NCI-H524 treated with DMSO at 0.1 percent for 48 hours (cell line): ENCODE measurements around the gene TAF1C.

Experiments used
- DNase-seq: peaks from one replicate; lab custom pipeline; 2025; lab: John Stamatoyannopoulos, UW

The TAF1C gene

GRCh38 chr16:84159800-84160199, 27.1 kb downstream of the TAF1C start:
- DNase-seq: no peak

GRCh38 chr16:84159007-84159406, 27.9 kb downstream of the TAF1C start:
- no peak for DNase-seq

DNA sequence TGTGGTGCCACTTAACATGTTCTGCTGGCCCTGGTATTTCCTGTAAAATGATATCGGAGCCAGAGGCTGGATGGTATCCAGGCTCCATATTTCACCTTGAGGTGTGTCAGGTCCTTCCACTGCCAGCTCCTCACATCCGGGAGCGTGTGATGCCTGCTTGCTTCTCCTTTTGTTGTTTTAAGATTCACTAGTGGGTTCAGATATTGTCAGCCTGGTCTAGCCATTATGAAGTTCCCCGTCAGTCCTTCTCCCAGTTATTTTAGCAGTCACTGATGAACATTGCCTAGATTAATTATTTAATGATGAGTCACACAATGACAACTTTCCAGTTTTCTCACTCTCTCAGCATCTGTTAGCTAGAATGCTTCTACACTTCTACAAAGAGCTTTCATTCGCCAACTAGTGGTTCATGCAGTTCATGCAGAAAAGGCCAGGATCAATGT, 30.5 kb downstream of the TAF1C start:
- no peak for DNase-seq

GRCh38 chr16:84155771-84156170, 31.1 kb downstream of the TAF1C start:
- DNase-seq: no peak

DNA sequence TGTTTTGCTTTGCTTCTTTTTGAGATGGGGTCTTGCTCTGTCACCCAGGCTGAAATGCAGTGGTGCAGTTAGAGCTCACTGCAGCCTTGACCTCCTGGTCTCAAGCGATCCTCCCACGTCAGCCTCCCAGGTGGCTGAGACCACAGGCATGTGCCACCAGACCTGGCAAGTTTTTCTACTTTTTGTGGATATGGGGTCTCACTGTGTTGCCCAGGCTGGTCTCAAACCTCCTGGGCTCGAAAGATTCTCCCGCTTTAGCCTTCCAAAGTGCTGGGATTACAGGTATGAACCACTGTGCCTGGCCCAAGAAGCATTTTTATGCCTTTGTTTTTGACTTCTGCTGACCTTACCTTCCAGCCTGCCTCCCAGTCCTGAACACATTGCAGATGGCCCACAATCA, 31.6 kb downstream of the TAF1C start:
- no peak for DNase-seq

DNA sequence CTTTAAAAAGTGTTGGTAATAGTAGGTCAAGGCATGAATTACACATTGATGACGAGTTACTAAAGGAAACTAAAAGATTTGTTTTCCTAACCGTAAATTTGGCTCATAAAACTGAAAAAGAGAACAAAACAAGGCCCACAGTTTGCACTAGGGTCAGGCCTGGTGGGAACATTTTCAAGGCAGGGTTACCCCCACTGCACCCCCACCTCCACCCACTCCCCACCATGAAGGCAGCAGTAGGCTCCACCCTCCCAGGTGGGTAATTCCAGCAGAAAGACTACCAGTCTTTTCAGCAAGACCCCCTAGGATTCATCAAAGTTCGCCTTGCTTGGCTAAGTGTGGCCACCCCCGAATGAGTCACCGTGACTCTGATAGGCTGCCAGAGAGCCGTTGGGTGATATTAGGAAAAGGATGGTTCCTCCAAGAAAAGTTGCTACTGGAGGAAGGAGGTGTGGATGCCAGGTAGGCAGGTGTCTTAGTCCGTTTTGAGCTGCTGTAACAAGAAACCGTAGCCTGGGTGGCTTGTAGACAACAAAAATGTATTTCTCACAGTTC, 33.1 kb downstream of the TAF1C start:
- no peak for DNase-seq

DNA sequence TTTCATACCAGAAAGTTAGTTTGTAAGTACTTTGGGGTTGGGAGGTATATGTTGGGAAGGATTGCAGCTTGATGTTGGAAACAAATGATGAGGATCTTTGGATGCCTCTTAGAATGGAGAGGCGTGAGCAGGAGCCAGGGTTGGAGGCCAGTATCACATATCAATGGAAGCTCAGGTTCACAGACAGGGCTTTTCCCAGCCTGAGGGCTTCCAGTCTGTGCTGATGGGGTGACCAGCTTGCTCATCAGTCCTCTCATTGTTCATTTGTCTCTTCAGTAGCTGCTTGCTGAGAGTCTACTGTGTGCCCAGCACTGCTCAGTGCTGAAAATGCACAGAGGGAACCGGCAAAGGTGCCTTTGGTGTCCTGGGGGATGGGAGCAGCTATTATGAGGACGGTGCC, 35.9 kb downstream of the TAF1C start:
- no peak for DNase-seq

GRCh38 chr16:84144859-84145639, 41.8 kb downstream of the TAF1C start, which contains the start of the genes DNAAF1 and HSDL1:
Gene DNAAF1 (plus strand): TSS chr16:84145308. CDS start chr16:84145441, 133 bp downstream.
Gene HSDL1 (minus strand): TSS chr16:84145177. CDS start chr16:84131321, 13,856 bp downstream.
- DNase-seq: peak; percentile 25

GRCh38 chr16:84144209-84144858, 42.5 kb downstream of the TAF1C start:
- DNase-seq: no peak

DNA sequence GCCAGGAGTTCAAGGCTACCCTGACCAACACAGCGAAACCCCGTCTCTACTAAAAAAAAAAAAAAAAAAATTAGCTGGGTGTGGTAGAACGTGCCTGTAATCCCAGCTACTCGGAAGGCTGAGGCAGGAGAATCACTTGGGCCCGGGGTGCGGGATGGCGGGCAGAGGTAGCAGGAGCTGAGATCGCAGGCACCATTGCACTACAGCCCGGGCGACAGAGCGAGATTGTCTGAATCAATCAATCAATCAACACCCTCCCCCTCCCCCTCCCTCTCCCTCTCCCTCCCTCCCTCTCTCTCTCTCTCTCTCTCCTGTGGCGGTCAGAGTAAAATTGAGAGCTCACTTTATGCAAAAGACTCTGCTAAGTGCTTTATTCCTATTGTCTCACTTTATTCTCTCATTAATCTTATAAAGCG, 43.1 kb downstream of the TAF1C start:
- no peak for DNase-seq

DNA sequence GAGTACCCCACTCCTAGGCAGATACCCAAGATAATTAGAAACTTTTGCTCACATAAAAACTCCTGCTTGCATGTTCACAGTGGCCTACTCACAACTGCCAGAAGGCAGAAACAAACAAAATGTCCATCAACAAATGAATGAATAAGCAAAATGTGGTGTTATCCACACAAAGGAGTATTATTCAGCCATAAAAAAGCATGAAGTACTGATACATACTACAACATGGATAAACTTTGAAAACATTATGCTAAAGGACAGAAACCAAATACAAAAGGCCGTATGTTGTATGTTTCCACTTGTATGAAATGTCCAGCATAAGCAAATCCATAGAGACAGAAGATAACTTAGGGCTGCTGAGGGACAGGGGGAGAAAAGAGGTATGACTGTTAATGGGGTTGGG, 43.8 kb downstream of the TAF1C start:
- no peak for DNase-seq

DNA sequence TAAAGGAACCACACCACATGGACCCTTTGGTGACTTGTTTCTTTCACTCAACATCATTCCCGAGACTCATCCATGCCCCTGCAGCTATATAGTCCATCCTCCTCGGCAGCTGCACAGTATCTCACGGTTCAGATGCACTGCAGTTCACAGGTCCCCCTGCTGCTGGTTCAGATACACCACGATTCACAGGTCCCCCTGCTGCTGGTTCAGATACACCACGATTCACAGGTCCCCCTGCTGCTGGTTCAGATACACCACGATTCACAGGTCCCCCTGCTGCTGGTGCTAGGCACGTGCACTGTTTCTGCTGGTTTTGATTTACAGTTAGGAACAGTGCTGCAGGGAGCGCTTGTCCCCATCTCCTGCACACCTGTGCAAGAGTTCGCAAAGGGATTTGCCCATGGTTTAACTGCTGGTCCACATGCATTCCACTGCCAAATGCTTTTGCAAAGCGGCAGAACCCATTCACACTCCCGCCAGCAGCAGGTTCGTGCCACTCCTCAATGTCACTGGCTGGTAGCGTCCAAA, 45.6 kb downstream of the TAF1C start:
- no peak for DNase-seq

DNA sequence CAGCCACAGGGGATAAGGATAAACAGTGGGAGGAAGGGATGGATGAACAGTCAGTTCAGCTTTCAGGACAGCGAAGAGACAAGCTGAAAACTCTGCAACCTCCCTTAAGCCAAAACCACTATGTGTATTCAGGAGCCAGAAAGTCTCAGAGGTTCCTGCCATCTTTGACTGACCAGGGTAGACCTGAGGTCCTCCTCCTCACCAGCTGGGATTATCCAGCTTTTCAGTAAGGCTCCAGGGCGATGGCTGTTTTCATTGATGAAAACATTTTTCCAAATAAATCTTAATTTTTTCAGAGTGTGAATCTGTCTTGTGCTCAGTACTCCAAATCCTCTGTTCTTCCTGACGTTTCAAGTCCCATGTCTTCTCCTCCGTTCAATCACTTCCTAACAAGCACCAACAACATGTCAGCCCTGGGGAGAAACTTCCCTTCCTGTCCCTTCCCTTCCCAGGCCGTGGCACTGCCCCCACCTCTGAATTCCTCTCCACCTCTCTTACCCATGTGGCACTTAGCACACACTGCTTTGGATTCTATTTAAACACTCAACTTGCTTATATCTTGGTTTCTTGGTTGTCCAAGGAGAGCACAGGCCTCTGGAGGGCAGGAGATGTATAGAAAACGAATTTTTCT, 47.1 kb downstream of the TAF1C start:
- no peak for DNase-seq

- peak; percentile 80 for DNase-seq
Observed at GRCh38 chr16:84138824-84139627, 47.8 kb downstream of the TAF1C start.

GRCh38 chr16:84138500-84138823, 48.4 kb downstream of the TAF1C start:
- DNase-seq: no peak

- no peak for DNase-seq
Observed at GRCh38 chr16:84137769-84138357, 49.0 kb downstream of the TAF1C start.

DNA sequence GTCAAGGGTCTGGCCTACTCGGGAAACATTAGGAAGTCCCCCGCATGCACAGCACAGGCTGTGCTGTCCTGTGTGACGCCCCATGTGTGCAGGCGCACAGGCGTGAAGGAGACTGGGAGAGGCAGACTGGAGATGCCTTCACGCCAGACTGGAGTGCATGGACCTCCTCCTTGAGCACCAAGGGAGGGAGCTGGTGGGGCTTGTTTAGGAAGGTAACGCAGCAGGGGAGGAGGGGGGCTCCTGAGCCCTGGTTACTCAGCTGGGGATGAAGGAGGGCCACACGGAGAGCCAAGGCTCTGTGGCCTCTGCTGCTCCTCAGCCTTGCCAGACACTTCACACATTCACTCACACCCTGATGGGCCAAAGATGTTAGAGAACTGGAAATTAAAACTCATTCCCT, 49.6 kb downstream of the TAF1C start:
- no peak for DNase-seq

- no peak for DNase-seq
Observed at GRCh38 chr16:84136331-84137125, 50.3 kb downstream of the TAF1C start.

GRCh38 chr16:84132527-84133285, 54.2 kb downstream of the TAF1C start:
- no peak for DNase-seq

GRCh38 chr16:84131117-84131516, 55.7 kb downstream of the TAF1C start:
- DNase-seq: no peak
